HG03565 (cell line): ENCODE measurements around the gene IFT74.

Experiments used
- ATAC-seq: cut with Tn5 transposase; IDR thresholded peaks from one replicate; pipeline ENCODE4 v1.9.1; 2021; ENCODE audit warnings: mild to moderate bottlenecking, moderate library complexity; ENCODE audit not compliant: unreplicated experiment

IFT74 gene

GRCh38 chr9:26973989-26974388, 17.8 kb downstream of the IFT74 start:
- ATAC-seq, result no peak

GRCh38 chr9:26974927-26975326, 18.7 kb downstream of the IFT74 start:
- ATAC-seq, result no peak

GRCh38 chr9:26975728-26976707, 19.8 kb downstream of the IFT74 start:
- ATAC-seq, result no peak

GRCh38 chr9:26983340-26983739, 27.1 kb downstream of the IFT74 start:
- no peak for ATAC-seq

GRCh38 chr9:26995810-26996209, 39.6 kb downstream of the IFT74 start:
- no peak for ATAC-seq

GRCh38 chr9:27003426-27004077, 47.3 kb downstream of the IFT74 start:
- ATAC-seq, result no peak

GRCh38 chr9:27005491-27005890, 49.3 kb downstream of the IFT74 start, which contains the start of gene LRRC19:
Gene LRRC19 (minus strand): TSS chr9:27005672. CDS start chr9:26999694, 5,978 bp downstream.
- ATAC-seq, result no peak

- no peak for ATAC-seq
Measured at GRCh38 chr9:27019589-27019988, 63.4 kb downstream of the IFT74 start.

GRCh38 chr9:27022920-27023319, 66.7 kb downstream of the IFT74 start:
- ATAC-seq, result no peak

GRCh38 chr9:27029186-27029585, 73.0 kb downstream of the IFT74 start:
- no peak for ATAC-seq

GRCh38 chr9:27033815-27034403, 77.7 kb downstream of the IFT74 start:
- peak; percentile 92 for ATAC-seq

GRCh38 chr9:27037499-27037898, 81.3 kb downstream of the IFT74 start:
- ATAC-seq, result no peak

- ATAC-seq, result no peak
Measured at GRCh38 chr9:27041746-27042145, 85.5 kb downstream of the IFT74 start.

- no peak for ATAC-seq
Measured at GRCh38 chr9:27042476-27042875, 86.3 kb downstream of the IFT74 start.

GRCh38 chr9:27043176-27043575, 87.0 kb downstream of the IFT74 start:
- no peak for ATAC-seq

GRCh38 chr9:27047136-27047535, 90.9 kb downstream of the IFT74 start:
- no peak for ATAC-seq

- no peak for ATAC-seq
Measured at GRCh38 chr9:27053369-27054022, 97.3 kb downstream of the IFT74 start.

GRCh38 chr9:27054125-27054524, 97.9 kb downstream of the IFT74 start:
- no peak for ATAC-seq

GRCh38 chr9:27054841-27055240, 98.6 kb downstream of the IFT74 start:
- ATAC-seq, result no peak

- no peak for ATAC-seq
Measured at GRCh38 chr9:27059412-27059811, 103.2 kb downstream of the IFT74 start.

- ATAC-seq, result no peak
Measured at GRCh38 chr9:27059907-27060306, 103.7 kb downstream of the IFT74 start.
